HK-2 (cell line): ENCODE measurements around the gene RAB11FIP5.
"Not testable (repeated sequence)": the region's sequence is repeated elsewhere in the genome, so short reads cannot be mapped to it uniquely, and the experiment has no call there.

ENCODE experiments used
- DNase-seq: peaks from one replicate; pipeline ENCODE4 v3.0.0-alpha.2; 2018; ENCODE audit not compliant: unreplicated experiment

Gene RAB11FIP5

GRCh38 chr2:73112913-73113854, at the start of gene RAB11FIP5:
RAB11FIP5 (minus strand) TSS chr2:73112948; CDS start chr2:73112777, 171 bp downstream.
- peak; percentile 81 for DNase-seq

GRCh38 chr2:73156539-73157124, 43.9 kb upstream of the RAB11FIP5 start:
- peak; percentile 63 for DNase-seq

GRCh38 chr2:73142937-73143336, 30.2 kb upstream of the RAB11FIP5 start:
- DNase-seq, result no peak

GRCh38 chr2:73141896-73142295, 29.1 kb upstream of the RAB11FIP5 start:
- no peak for DNase-seq

GRCh38 chr2:73135236-73135635, 22.5 kb upstream of the RAB11FIP5 start:
- no peak for DNase-seq

- DNase-seq, result no peak
Observed at GRCh38 chr2:73134471-73134870, 21.7 kb upstream of the RAB11FIP5 start.

- no peak for DNase-seq
Observed at GRCh38 chr2:73133566-73134197, 20.9 kb upstream of the RAB11FIP5 start.

- DNase-seq, result no peak
Observed at GRCh38 chr2:73131807-73132206, 19.1 kb upstream of the RAB11FIP5 start.

GRCh38 chr2:73130790-73131189, 18.0 kb upstream of the RAB11FIP5 start:
- no peak for DNase-seq

GRCh38 chr2:73128841-73129535, 16.2 kb upstream of the RAB11FIP5 start:
- DNase-seq, result no peak

- DNase-seq, result no peak
Observed at GRCh38 chr2:73122536-73122935, 9.8 kb upstream of the RAB11FIP5 start.

GRCh38 chr2:73119611-73120239, 7.0 kb upstream of the RAB11FIP5 start:
- DNase-seq, result not testable (repeated sequence)

GRCh38 chr2:73117441-73117840, 4.7 kb upstream of the RAB11FIP5 start:
- no peak for DNase-seq

- DNase-seq, result no peak
Observed at GRCh38 chr2:73116182-73116960, 3.6 kb upstream of the RAB11FIP5 start.

GRCh38 chr2:73114273-73114867, 1.6 kb upstream of the RAB11FIP5 start:
- DNase-seq, result no peak

GRCh38 chr2:73112026-73112912, 479 bp downstream of the RAB11FIP5 start:
- DNase-seq, result peak; percentile 50

GRCh38 chr2:73111073-73112025, 1.4 kb downstream of the RAB11FIP5 start:
- peak; percentile 87 for DNase-seq
